SKM-1 treated with dmso at 0.1 percent for 144 hours (cell line): ENCODE measurements around the gene SIK3.

Experiments used
- DNase-seq: peaks from one replicate; lab custom pipeline; 2025; ENCODE audit not compliant: unreplicated experiment; lab: John Stamatoyannopoulos, UW

Gene SIK3

GRCh38 chr11:117080370-117080769 lies 17.9 kb downstream of the SIK3 start:
- DNase-seq = no peak

- DNase-seq = no peak
These were observed 21.1 kb downstream of the SIK3 start for GRCh38 chr11:117076941-117077691.

GRCh38 chr11:117075186-117075585 lies 23.0 kb downstream of the SIK3 start:
- no peak for DNase-seq

- DNase-seq = peak; percentile 67
These were observed 24.1 kb downstream of the SIK3 start for GRCh38 chr11:117074119-117074518.

GRCh38 chr11:117073539-117073938 lies 24.7 kb downstream of the SIK3 start:
- no peak for DNase-seq

GRCh38 chr11:117072517-117073461 lies 25.4 kb downstream of the SIK3 start:
- peak; percentile 87 for DNase-seq

GRCh38 chr11:117071344-117071787 lies 26.9 kb downstream of the SIK3 start:
- DNase-seq = no peak

- no peak for DNase-seq
These were observed 28.2 kb downstream of the SIK3 start for GRCh38 chr11:117070016-117070415.

- no peak for DNase-seq
These were observed 29.8 kb downstream of the SIK3 start for GRCh38 chr11:117068303-117068860.

- no peak for DNase-seq
These were observed 31.3 kb downstream of the SIK3 start for GRCh38 chr11:117066959-117067358.

GRCh38 chr11:117064275-117064674 lies 34.0 kb downstream of the SIK3 start:
- no peak for DNase-seq

GRCh38 chr11:117062498-117062897 lies 35.7 kb downstream of the SIK3 start:
- DNase-seq = no peak

GRCh38 chr11:117061256-117061655 lies 37.0 kb downstream of the SIK3 start:
- DNase-seq = no peak

- DNase-seq = no peak
These were observed 38.5 kb downstream of the SIK3 start for GRCh38 chr11:117059611-117060148.

- DNase-seq = no peak
These were observed 39.4 kb downstream of the SIK3 start for GRCh38 chr11:117058761-117059261.

GRCh38 chr11:117057727-117058126 lies 40.5 kb downstream of the SIK3 start:
- DNase-seq = no peak

- no peak for DNase-seq
These were observed 40.9 kb downstream of the SIK3 start for GRCh38 chr11:117057317-117057716.

GRCh38 chr11:117055469-117055868 lies 42.8 kb downstream of the SIK3 start:
- no peak for DNase-seq

GRCh38 chr11:117054382-117054781 lies 43.8 kb downstream of the SIK3 start:
- no peak for DNase-seq

GRCh38 chr11:117052196-117053149 lies 45.8 kb downstream of the SIK3 start:
- DNase-seq = no peak
